ENCODE data around the gene SNX13. TPM values are rescaled to one million over a fixed set of nuclear protein-coding genes. Genes with fewer than 3 reads are reported as not detected.

The SNX13 gene
- total and polyA plus RNA-seq, 9 of the 15 experiments (the other 6 are each of a cell fraction or from before 2014, with no cell fraction given) = 5.6 to 33.2 (median 25.4) TPM

DNA sequence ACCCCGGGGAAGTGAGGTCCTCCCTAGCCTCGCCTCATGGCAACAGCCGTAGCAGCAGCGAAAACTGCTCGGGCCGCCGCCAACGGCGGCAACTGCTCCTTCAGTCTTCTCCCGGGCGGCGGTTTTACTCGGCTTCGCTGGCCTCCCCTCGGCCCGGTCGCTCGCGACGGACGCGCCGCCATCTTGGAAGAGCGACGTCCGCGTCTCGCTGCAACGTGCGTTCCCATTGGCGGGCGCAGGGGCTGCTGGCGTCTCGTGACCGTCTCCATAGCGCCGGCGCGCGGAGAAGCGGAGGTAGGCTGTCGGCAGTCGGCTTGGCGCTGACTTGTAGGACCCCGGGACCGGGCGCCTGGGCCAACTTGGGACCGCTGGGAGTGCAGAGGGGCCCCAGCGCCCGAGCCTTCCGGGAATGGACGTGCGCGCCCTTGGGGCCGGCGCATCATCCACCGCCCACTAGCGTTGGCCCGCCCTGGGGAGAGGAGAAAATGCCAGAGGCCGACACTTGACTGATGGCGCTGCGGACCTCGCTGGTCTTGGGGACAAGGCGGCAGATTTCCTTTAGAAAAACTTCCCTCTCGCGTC lies at the start of gene SNX13 (continued):
- TF ChIP-seq MYBL2 (IDR thresholded peaks at IDR 0.05; ENCODE audit: low read depth) = no peak
- no peak for TF ChIP-seq MYBL2 (CRISPR knock-in tag; IDR thresholded peaks at IDR 0.05; ENCODE audit: borderline replicate concordance)
- TF ChIP-seq, protein P1, sequence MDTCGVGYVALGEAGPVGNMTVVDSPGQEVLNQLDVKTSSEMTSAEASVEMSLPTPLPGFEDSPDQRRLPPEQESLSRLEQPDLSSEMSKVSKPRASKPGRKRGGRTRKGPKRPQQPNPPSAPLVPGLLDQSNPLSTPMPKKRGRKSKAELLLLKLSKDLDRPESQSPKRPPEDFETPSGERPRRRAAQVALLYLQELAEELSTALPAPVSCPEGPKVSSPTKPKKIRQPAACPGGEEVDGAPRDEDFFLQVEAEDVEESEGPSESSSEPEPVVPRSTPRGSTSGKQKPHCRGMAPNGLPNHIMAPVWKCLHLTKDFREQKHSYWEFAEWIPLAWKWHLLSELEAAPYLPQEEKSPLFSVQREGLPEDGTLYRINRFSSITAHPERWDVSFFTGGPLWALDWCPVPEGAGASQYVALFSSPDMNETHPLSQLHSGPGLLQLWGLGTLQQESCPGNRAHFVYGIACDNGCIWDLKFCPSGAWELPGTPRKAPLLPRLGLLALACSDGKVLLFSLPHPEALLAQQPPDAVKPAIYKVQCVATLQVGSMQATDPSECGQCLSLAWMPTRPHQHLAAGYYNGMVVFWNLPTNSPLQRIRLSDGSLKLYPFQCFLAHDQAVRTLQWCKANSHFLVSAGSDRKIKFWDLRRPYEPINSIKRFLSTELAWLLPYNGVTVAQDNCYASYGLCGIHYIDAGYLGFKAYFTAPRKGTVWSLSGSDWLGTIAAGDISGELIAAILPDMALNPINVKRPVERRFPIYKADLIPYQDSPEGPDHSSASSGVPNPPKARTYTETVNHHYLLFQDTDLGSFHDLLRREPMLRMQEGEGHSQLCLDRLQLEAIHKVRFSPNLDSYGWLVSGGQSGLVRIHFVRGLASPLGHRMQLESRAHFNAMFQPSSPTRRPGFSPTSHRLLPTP (IDR thresholded peaks at IDR 0.05; ENCODE audit: borderline replicate concordance, extremely low read depth, insufficient read length) = no peak
- peak; percentile 58 for TF ChIP-seq MYC (IDR thresholded peaks at IDR 0.05; ENCODE audit: low read depth, low read length)
- peak; percentile 36; the same call in 1 of the 2 replicates for TF ChIP-seq MYC (CRISPR knock-in tag; IDR thresholded peaks at IDR 0.05; ENCODE audit: borderline replicate concordance, low read depth)
- TF ChIP-seq ZNF431 (CRISPR knock-in tag; IDR thresholded peaks at IDR 0.05) = no peak
- TF ChIP-seq CXXC5 (CRISPR knock-in tag; IDR thresholded peaks at IDR 0.05) = peak; percentile 93
- TF ChIP-seq, protein P2, sequence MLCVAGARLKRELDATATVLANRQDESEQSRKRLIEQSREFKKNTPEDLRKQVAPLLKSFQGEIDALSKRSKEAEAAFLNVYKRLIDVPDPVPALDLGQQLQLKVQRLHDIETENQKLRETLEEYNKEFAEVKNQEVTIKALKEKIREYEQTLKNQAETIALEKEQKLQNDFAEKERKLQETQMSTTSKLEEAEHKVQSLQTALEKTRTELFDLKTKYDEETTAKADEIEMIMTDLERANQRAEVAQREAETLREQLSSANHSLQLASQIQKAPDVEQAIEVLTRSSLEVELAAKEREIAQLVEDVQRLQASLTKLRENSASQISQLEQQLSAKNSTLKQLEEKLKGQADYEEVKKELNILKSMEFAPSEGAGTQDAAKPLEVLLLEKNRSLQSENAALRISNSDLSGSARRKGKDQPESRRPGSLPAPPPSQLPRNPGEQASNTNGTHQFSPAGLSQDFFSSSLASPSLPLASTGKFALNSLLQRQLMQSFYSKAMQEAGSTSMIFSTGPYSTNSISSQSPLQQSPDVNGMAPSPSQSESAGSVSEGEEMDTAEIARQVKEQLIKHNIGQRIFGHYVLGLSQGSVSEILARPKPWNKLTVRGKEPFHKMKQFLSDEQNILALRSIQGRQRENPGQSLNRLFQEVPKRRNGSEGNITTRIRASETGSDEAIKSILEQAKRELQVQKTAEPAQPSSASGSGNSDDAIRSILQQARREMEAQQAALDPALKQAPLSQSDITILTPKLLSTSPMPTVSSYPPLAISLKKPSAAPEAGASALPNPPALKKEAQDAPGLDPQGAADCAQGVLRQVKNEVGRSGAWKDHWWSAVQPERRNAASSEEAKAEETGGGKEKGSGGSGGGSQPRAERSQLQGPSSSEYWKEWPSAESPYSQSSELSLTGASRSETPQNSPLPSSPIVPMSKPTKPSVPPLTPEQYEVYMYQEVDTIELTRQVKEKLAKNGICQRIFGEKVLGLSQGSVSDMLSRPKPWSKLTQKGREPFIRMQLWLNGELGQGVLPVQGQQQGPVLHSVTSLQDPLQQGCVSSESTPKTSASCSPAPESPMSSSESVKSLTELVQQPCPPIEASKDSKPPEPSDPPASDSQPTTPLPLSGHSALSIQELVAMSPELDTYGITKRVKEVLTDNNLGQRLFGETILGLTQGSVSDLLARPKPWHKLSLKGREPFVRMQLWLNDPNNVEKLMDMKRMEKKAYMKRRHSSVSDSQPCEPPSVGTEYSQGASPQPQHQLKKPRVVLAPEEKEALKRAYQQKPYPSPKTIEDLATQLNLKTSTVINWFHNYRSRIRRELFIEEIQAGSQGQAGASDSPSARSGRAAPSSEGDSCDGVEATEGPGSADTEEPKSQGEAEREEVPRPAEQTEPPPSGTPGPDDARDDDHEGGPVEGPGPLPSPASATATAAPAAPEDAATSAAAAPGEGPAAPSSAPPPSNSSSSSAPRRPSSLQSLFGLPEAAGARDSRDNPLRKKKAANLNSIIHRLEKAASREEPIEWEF (CRISPR knock-in tag; IDR thresholded peaks at IDR 0.05) = no peak
- TF ChIP-seq MECOM (CRISPR knock-in tag; IDR thresholded peaks at IDR 0.05) = no peak
- peak; percentile 96 for TF ChIP-seq RBFOX2 (IDR thresholded peaks at IDR 0.05; ENCODE audit: low read depth, low read length)
- TF ChIP-seq MEF2D (tag; conservative IDR thresholded peaks at IDR 0.05; ENCODE audit: low read depth) = no peak
- TF ChIP-seq DDX20 (tag; IDR thresholded peaks at IDR 0.05; ENCODE audit: low read depth) = no peak
- TF ChIP-seq EGR1 (conservative IDR thresholded peaks at IDR 0.05) = peak; percentile 63
- no peak for TF ChIP-seq ZEB2 (IDR thresholded peaks at IDR 0.05)
- no peak for TF ChIP-seq MCM2 (IDR thresholded peaks at IDR 0.05; ENCODE audit: low read depth)

All from K562 (cell line).